OCI-LY7 (cell line): ENCODE results near the gene SYDE2.

ENCODE experiments used
- CTCF ChIP-seq: fragments of 200-600 bp; sonication (generic); conservative IDR thresholded peaks from 2 replicates; pipeline ENCODE4 v1.5.1; 2014; ENCODE audit warnings: mild to moderate bottlenecking, antibody characterized with exemption, low read length, moderate library complexity, mixed read lengths
- EZH2phosphoT487 ChIP-seq: fragments of 200-600 bp; sonication (generic); IDR thresholded peaks from 2 replicates; pipeline ENCODE4 v1.6.1; 2018; ENCODE audit warnings: low read depth, borderline replicate concordance, mild to moderate bottlenecking, mixed run types, antibody characterized with exemption, low read length, moderate library complexity, mixed read lengths

- TF ChIP-seq CTCF (no peak), EZH2phosphoT487 (no peak)
Observed at GRCh38 chr1:85135392-85135798, 65.4 kb downstream of the SYDE2 start.
